H9 (cell line): ENCODE measurements around the gene BANF1. TPM values are rescaled to one million over a fixed set of nuclear protein-coding genes. Genes with fewer than 3 reads are reported as not detected.

Experiments used
- DNase-seq: peaks from one replicate; pipeline ENCODE4 v3.0.0-alpha.2; 2017
- H2AFZ ChIP-seq: one replicate; pipeline ENCODE4 v1.6.1; 2013; ENCODE audit warnings: mild to moderate bottlenecking, low read length, control low read depth, moderate library complexity
- H2AK5ac ChIP-seq: 2 replicates; pipeline ENCODE4 v1.6.1; 2013; ENCODE audit warnings: low read length, control low read depth, mixed read lengths; ENCODE audit not compliant: insufficient read length
- H2BK120ac ChIP-seq: one replicate; pipeline ENCODE4 v1.6.1; 2013; ENCODE audit warnings: low read depth, mild to moderate bottlenecking, low read length, control low read depth, inconsistent platforms; ENCODE audit not compliant: poor library complexity, severe bottlenecking
- H2BK12ac ChIP-seq: 2 replicates; pipeline ENCODE4 v1.6.1; 2013; ENCODE audit warnings: low read length, control low read depth, mixed read lengths, low read depth; ENCODE audit not compliant: insufficient read length
- H2BK15ac ChIP-seq: 2 replicates; pipeline ENCODE4 v1.6.1; 2013; ENCODE audit warnings: low read depth, low read length, control low read depth
- H2BK20ac ChIP-seq: one replicate; pipeline ENCODE4 v1.6.1; 2013; ENCODE audit warnings: low read depth, mild to moderate bottlenecking, low read length, control low read depth, inconsistent platforms; ENCODE audit not compliant: poor library complexity, severe bottlenecking
- H2BK5ac ChIP-seq: 2 replicates; pipeline ENCODE4 v1.6.1; 2013; ENCODE audit warnings: low read length, control low read depth, mixed read lengths; ENCODE audit not compliant: insufficient read length
- H3K14ac ChIP-seq: 2 replicates; pipeline ENCODE4 v1.6.1; 2013; ENCODE audit warnings: low read length, control low read depth; ENCODE audit not compliant: insufficient read depth
- H3K18ac ChIP-seq: 2 replicates; pipeline ENCODE4 v1.6.1; 2013; ENCODE audit warnings: low read depth, mild to moderate bottlenecking, mixed read lengths, low read length, control low read depth; ENCODE audit not compliant: insufficient read length
- H3K23ac ChIP-seq: 2 replicates; pipeline ENCODE4 v1.6.1; 2013; ENCODE audit warnings: low read length, control low read depth, mixed read lengths, low read depth; ENCODE audit not compliant: insufficient read length
- H3K23me2 ChIP-seq: 2 replicates; pipeline ENCODE4 v1.6.1; 2013; ENCODE audit warnings: low read depth, mild to moderate bottlenecking, mixed read lengths, low read length, control low read depth; ENCODE audit not compliant: insufficient read length, poor library complexity, severe bottlenecking
- H3K27ac ChIP-seq: 2 replicates; pipeline ENCODE4 v1.5.1; 2013; ENCODE audit warnings: low read length, control low read depth, mixed read lengths, low read depth; ENCODE audit not compliant: insufficient read length
- H3K27me3 ChIP-seq: 2 replicates; pipeline ENCODE4 v1.6.1; 2013; ENCODE audit warnings: low read length, control low read depth, inconsistent platforms; ENCODE audit not compliant: insufficient read depth
- H3K4ac ChIP-seq: 2 replicates; pipeline ENCODE4 v1.6.1; 2013; ENCODE audit warnings: low read depth, mild to moderate bottlenecking, control low read depth, inconsistent platforms, low read length, moderate library complexity
- H3K4me1 ChIP-seq: 2 replicates; pipeline ENCODE4 v1.6.1; 2013; ENCODE audit warnings: low read length, control low read depth, inconsistent platforms; ENCODE audit not compliant: insufficient read depth
- H3K4me2 ChIP-seq: 2 replicates; pipeline ENCODE4 v1.6.1; 2013; ENCODE audit warnings: low read length, control low read depth, mixed read lengths; ENCODE audit not compliant: insufficient read length, insufficient read depth
- H3K56ac ChIP-seq: 2 replicates; pipeline ENCODE4 v1.6.1; 2013; ENCODE audit warnings: low read depth, mild to moderate bottlenecking, mixed read lengths, low read length, control low read depth; ENCODE audit not compliant: insufficient read length
- H3K79me1 ChIP-seq: 2 replicates; pipeline ENCODE4 v1.6.1; 2013; ENCODE audit warnings: low read depth, mild to moderate bottlenecking, moderate library complexity, low read length, control low read depth, inconsistent platforms; ENCODE audit not compliant: insufficient read depth, poor library complexity, severe bottlenecking
- H3K79me2 ChIP-seq: 2 replicates; pipeline ENCODE4 v1.6.1; 2013; ENCODE audit warnings: low read length, control low read depth, inconsistent platforms; ENCODE audit not compliant: insufficient read depth
- H3K9ac ChIP-seq: 2 replicates; pipeline ENCODE4 v1.6.1; 2013; ENCODE audit warnings: low read length, control low read depth, mixed read lengths; ENCODE audit not compliant: insufficient read length; ENCODE audit errors: extremely low read depth
- H3K9me3 ChIP-seq: one replicate; pipeline ENCODE4 v1.6.1; 2013; ENCODE audit warnings: low read depth, low read length, inconsistent platforms; ENCODE audit not compliant: control insufficient read depth
- H3T11ph ChIP-seq: one replicate; pipeline ENCODE4 v1.6.1; 2013; ENCODE audit warnings: mild to moderate bottlenecking, low read length, control low read depth, inconsistent platforms
- H4K20me1 ChIP-seq: one replicate; pipeline ENCODE4 v1.6.1; 2013; ENCODE audit not compliant: control insufficient read depth, insufficient read length, insufficient read depth
- H4K5ac ChIP-seq: 2 replicates; pipeline ENCODE4 v1.6.1; 2013; ENCODE audit warnings: low read depth, mild to moderate bottlenecking, mixed read lengths, low read length, control low read depth; ENCODE audit not compliant: insufficient read length
- H4K8ac ChIP-seq: replicated peaks from 2 replicates; pipeline ENCODE4 v1.6.1; 2013; ENCODE audit warnings: low read length, control low read depth, mixed read lengths, low read depth; ENCODE audit not compliant: insufficient read length
- H4K91ac ChIP-seq: 2 replicates; pipeline ENCODE4 v1.6.1; 2013; ENCODE audit warnings: low read depth, mild to moderate bottlenecking, moderate library complexity, mixed read lengths, low read length, control low read depth; ENCODE audit not compliant: insufficient read length
- H3K27ac Mint-ChIP-seq, 3 experiments: 2 replicates in 2 of 3; 3 replicates in 1 of 3; pipeline ENCODE4 v1.8.0; 2020 to 2021; ENCODE audit warnings: mixed read lengths in 3 of 3, mild to moderate bottlenecking in 1 of 3, moderate library complexity in 1 of 3
- H3K27me3 Mint-ChIP-seq: 2 replicates; pipeline ENCODE4 v1.8.0; 2021; ENCODE audit warnings: low read depth, mild to moderate bottlenecking, moderate library complexity, mixed read lengths
- H3K36me3 Mint-ChIP-seq, 3 experiments: 2 replicates in 2 of 3; 3 replicates in 1 of 3; pipeline ENCODE4 v1.8.0; 2020 to 2021; ENCODE audit warnings: low read depth in 3 of 3, mixed read lengths in 3 of 3; ENCODE audit not compliant: insufficient read depth in 1 of 3
- H3K4me1 Mint-ChIP-seq, 2 experiments: 2 replicates each; pipeline ENCODE4 v1.8.0; 2020; ENCODE audit warnings: mixed read lengths in 2 of 2
- H3K4me3 Mint-ChIP-seq, 2 experiments: 2 replicates in 1 of 2; 3 replicates in 1 of 2; pipeline ENCODE4 v1.8.0; 2020 to 2021; ENCODE audit warnings: mild to moderate bottlenecking in 2 of 2, mixed read lengths in 2 of 2, moderate library complexity in 1 of 2
- H3K9me3 Mint-ChIP-seq, 2 experiments: 2 replicates in 1 of 2; 3 replicates in 1 of 2; pipeline ENCODE4 v1.8.0; 2020; ENCODE audit warnings: mild to moderate bottlenecking in 2 of 2, mixed read lengths in 2 of 2, moderate library complexity in 1 of 2
- CTCF ChIP-seq: fragments of 200-600 bp; sonication (generic); conservative IDR thresholded peaks from 3 replicates; pipeline ENCODE4 v1.8.0; 2021; ENCODE audit warnings: antibody characterized with exemption, mild to moderate bottlenecking
- WGBS: extraction: QIAGEN DNeasy Blood & Tissue Kit; methylation state at CpG from one replicate; pipeline ENCODE4 v1.1.7; 2013; ENCODE audit warnings: missing lambda C conversion rate, low lambda C conversion rate, mixed read lengths; ENCODE audit not compliant: insufficient read length; ENCODE audit errors: extremely low coverage; 5-methylcytosine and 5-hydroxymethylcytosine counted together
- total RNA-seq: library from RNA; stranded (reverse); gene quantifications from 2 replicates; pipeline ENCODE4 v1.2.1, GENCODE V29; 2021

Gene BANF1
- total RNA-seq, 1 experiment from 2014 or later = 346 TPM

- Histone ChIP-seq H2BK5ac (no peak overlapping the region), H2BK12ac (no peak overlapping the region), H3K14ac (no peak overlapping the region), H3K79me2 (no peaks in the 10 kb centered on the region), H3K9ac (no peak overlapping the region), H4K20me1 (peaks cover 3% of the 10 kb centered on the region), H3K56ac (no peak overlapping the region), H3K27ac (no peak overlapping the region), H3K79me1 (no peaks in the 10 kb centered on the region), H3T11ph (no peak overlapping the region), H3K4ac (no peak overlapping the region), H3K18ac (no peak overlapping the region), H3K23ac (no peak overlapping the region), H2AFZ (no peak overlapping the region), H4K91ac (no peak overlapping the region), H3K4me2 (no peak overlapping the region), H2BK15ac (no peak overlapping the region), H3K4me1 (no peaks in the 10 kb centered on the region), H2BK120ac (no peak overlapping the region), H3K9me3 (no peaks in the 10 kb centered on the region), H2BK20ac (no peak overlapping the region), H4K5ac (no peak overlapping the region), H2AK5ac (no peak overlapping the region), H3K27me3 (no peaks in the 10 kb centered on the region), H4K8ac (no peak overlapping the region), H3K23me2 (peaks cover 1% of the 10 kb centered on the region)
- Mint-ChIP-seq H3K27ac (no peak overlapping the region), H3K4me3 (no peak overlapping the region), H3K4me1 (peaks cover 16 to 21% of the 10 kb centered on the region in 2 experiments), H3K27me3 (no peaks in the 10 kb centered on the region), H3K9me3 (peaks cover 0 to 3% of the 10 kb centered on the region in 2 experiments; a peak in 2 of 5 replicates), H3K36me3 (peaks cover 17 to 32% (median 21%) of the 10 kb centered on the region in 3 experiments; a peak in 6 of 7 replicates)
- DNase-seq = no peak
- WGBS = no CpG with 5 or more reads among the region's 88 CpGs
- no peak for TF ChIP-seq CTCF
Observed at GRCh38 chr11:66042996-66043906, 40.9 kb downstream of the BANF1 start.
